ENCODE measurements around the gene TWIST2.

- no peak for TF ChIP-seq TAF1 (IDR thresholded peaks at IDR 0.05; ENCODE audit: borderline replicate concordance, insufficient read depth, low read length)
- TF ChIP-seq POLR2AphosphoS5 (IDR thresholded peaks at IDR 0.05; ENCODE audit: low read depth, low read length), result no peak
- no peak for TF ChIP-seq REST (IDR thresholded peaks at IDR 0.05; ENCODE audit: insufficient read depth in 1 of 2, low read depth in 2 of 2, low read length in 2 of 2)
- no peak for TF ChIP-seq FOXP2 (optimal IDR thresholded peaks at IDR 0.05; ENCODE audit: borderline replicate concordance, extremely low read depth, extremely low read length, insufficient read depth)
Measured at GRCh38 chr2:238955648-238956531, 108.0 kb downstream of the TWIST2 start.
